ENCODE results near the gene GPR180. TPM values are rescaled to one million over a fixed set of nuclear protein-coding genes. Genes with fewer than 3 reads are reported as not detected.

The GPR180 gene
- total RNA-seq (2014; rRNA removed; shearing (Covaris generic); ENCODE audit: low replicate concordance) = 6.2 and 11.5 TPM in 2 replicates

- Histone ChIP-seq H3K9ac (ENCODE audit: low read length) (peak within 1 kb of the TSS; percentile 85), H3K27me3 (ENCODE audit: low read length) (no peaks in the 10 kb centered on the region), H3K79me2 (ENCODE audit: low read length) (peaks cover 33% of the 10 kb centered on the region), H3K4me1 (ENCODE audit: low read length) (peaks cover 20% of the 10 kb centered on the region), H4K20me1 (ENCODE audit: insufficient read depth, low read depth, low read length) (no peaks in the 10 kb centered on the region), H3K9me3 (ENCODE audit: low read length) (no peaks in the 10 kb centered on the region), H3K9me2 (replicated peaks; ENCODE audit: insufficient read depth, low read length) (no peaks in the 10 kb centered on the region), H3K36me3 (ENCODE audit: insufficient read depth, low read length) (peaks cover 9% of the 10 kb centered on the region; the same call in 1 of the 2 replicates), H3K4me2 (ENCODE audit: low read depth, low read length, poor library complexity, severe bottlenecking) (peak within 1 kb of the TSS; percentile 79), H3K27ac (ENCODE audit: low read length) (peak within 1 kb of the TSS; percentile 52), H2AFZ (ENCODE audit: low read length) (peak within 1 kb of the TSS; percentile 75; the same call in 1 of the 2 replicates), H3K4me3 (ENCODE audit: low read length) (peak within 1 kb of the TSS; percentile 91)
- peak; percentile 99 for DNase-seq
Measured at GRCh38 chr13:94601446-94602431, at the start of gene GPR180. Gene GPR180, plus strand, starts transcription at chr13:94601857. Its CDS starts 71 bp downstream, at chr13:94601928.

- Histone ChIP-seq H2AFZ (ENCODE audit: low read length) (no peak overlapping the region), H3K4me1 (ENCODE audit: low read length) (peaks cover 20% of the 10 kb centered on the region), H3K9ac (ENCODE audit: low read length) (0 out of 2 replicates have a peak overlapping the region, but pooled peaks have one; percentile 20), H3K9me3 (ENCODE audit: low read length) (no peaks in the 10 kb centered on the region), H3K27ac (ENCODE audit: low read length) (no peak overlapping the region), H3K9me2 (replicated peaks; ENCODE audit: insufficient read depth, low read length) (no peaks in the 10 kb centered on the region), H3K27me3 (ENCODE audit: low read length) (no peaks in the 10 kb centered on the region), H4K20me1 (ENCODE audit: insufficient read depth, low read depth, low read length) (no peaks in the 10 kb centered on the region), H3K4me3 (ENCODE audit: low read length) (no peak overlapping the region), H3K36me3 (ENCODE audit: insufficient read depth, low read length) (no peaks in the 10 kb centered on the region), H3K79me2 (ENCODE audit: low read length) (no peaks in the 10 kb centered on the region), H3K4me2 (ENCODE audit: low read depth, low read length, poor library complexity, severe bottlenecking) (no peak overlapping the region)
- DNase-seq = no peak
Measured at GRCh38 chr13:94552095-94552494, 49.6 kb upstream of the GPR180 start.

- no peaks in the 10 kb centered on the region for H3K36me3 ChIP-seq (ENCODE audit: insufficient read depth, low read length)
- no peak overlapping the region for H3K4me3 ChIP-seq (ENCODE audit: low read length)
- no peak overlapping the region for H2AFZ ChIP-seq (ENCODE audit: low read length)
- no peak overlapping the region for H3K9ac ChIP-seq (ENCODE audit: low read length)
- H3K4me1 ChIP-seq (ENCODE audit: low read length) = peaks cover 12% of the 10 kb centered on the region
- no peak overlapping the region for H3K4me2 ChIP-seq (ENCODE audit: low read depth, low read length, poor library complexity, severe bottlenecking)
- H3K9me3 ChIP-seq (ENCODE audit: low read length) = no peaks in the 10 kb centered on the region
- H3K9me2 ChIP-seq (replicated peaks; ENCODE audit: insufficient read depth, low read length) = no peaks in the 10 kb centered on the region
- H3K79me2 ChIP-seq (ENCODE audit: low read length) = no peaks in the 10 kb centered on the region
- H4K20me1 ChIP-seq (ENCODE audit: insufficient read depth, low read depth, low read length) = no peaks in the 10 kb centered on the region
- no peaks in the 10 kb centered on the region for H3K27me3 ChIP-seq (ENCODE audit: low read length)
- H3K27ac ChIP-seq (ENCODE audit: low read length) = no peak overlapping the region
- no peak for DNase-seq
Measured at GRCh38 chr13:94553766-94554165, 47.9 kb upstream of the GPR180 start.

- no peak for DNase-seq
- Histone ChIP-seq H3K4me1 (ENCODE audit: low read length) (peaks cover 4% of the 10 kb centered on the region; the same call in 1 of the 2 replicates), H3K27me3 (ENCODE audit: low read length) (no peaks in the 10 kb centered on the region), H3K9me3 (ENCODE audit: low read length) (no peaks in the 10 kb centered on the region), H3K27ac (ENCODE audit: low read length) (no peak overlapping the region), H4K20me1 (ENCODE audit: insufficient read depth, low read depth, low read length) (no peaks in the 10 kb centered on the region), H3K9me2 (replicated peaks; ENCODE audit: insufficient read depth, low read length) (no peaks in the 10 kb centered on the region), H3K4me3 (ENCODE audit: low read length) (no peak overlapping the region), H2AFZ (ENCODE audit: low read length) (no peak overlapping the region), H3K9ac (ENCODE audit: low read length) (no peak overlapping the region), H3K36me3 (ENCODE audit: insufficient read depth, low read length) (no peaks in the 10 kb centered on the region), H3K4me2 (ENCODE audit: low read depth, low read length, poor library complexity, severe bottlenecking) (no peak overlapping the region), H3K79me2 (ENCODE audit: low read length) (no peaks in the 10 kb centered on the region)
Measured at GRCh38 chr13:94556041-94556440, 45.6 kb upstream of the GPR180 start.

- DNase-seq = no peak
- no peak overlapping the region for H3K4me3 ChIP-seq (ENCODE audit: low read length)
- no peaks in the 10 kb centered on the region for H3K27me3 ChIP-seq (ENCODE audit: low read length)
- H3K4me2 ChIP-seq (ENCODE audit: low read depth, low read length, poor library complexity, severe bottlenecking) = no peak overlapping the region
- no peak overlapping the region for H3K9ac ChIP-seq (ENCODE audit: low read length)
- no peak overlapping the region for H3K27ac ChIP-seq (ENCODE audit: low read length)
- H2AFZ ChIP-seq (ENCODE audit: low read length) = no peak overlapping the region
- H3K36me3 ChIP-seq (ENCODE audit: insufficient read depth, low read length) = no peaks in the 10 kb centered on the region
- H3K79me2 ChIP-seq (ENCODE audit: low read length) = no peaks in the 10 kb centered on the region
- H4K20me1 ChIP-seq (ENCODE audit: insufficient read depth, low read depth, low read length) = no peaks in the 10 kb centered on the region
- H3K4me1 ChIP-seq (ENCODE audit: low read length) = peaks cover 4% of the 10 kb centered on the region; the same call in 1 of the 2 replicates
- no peaks in the 10 kb centered on the region for H3K9me3 ChIP-seq (ENCODE audit: low read length)
- no peaks in the 10 kb centered on the region for H3K9me2 ChIP-seq (replicated peaks; ENCODE audit: insufficient read depth, low read length)
Measured at GRCh38 chr13:94556621-94557020, 45.0 kb upstream of the GPR180 start.

GRCh38 chr13:94557684-94558235 lies 43.9 kb upstream of the GPR180 start:
- Histone ChIP-seq H3K36me3 (ENCODE audit: insufficient read depth, low read length) (no peaks in the 10 kb centered on the region), H3K9me2 (replicated peaks; ENCODE audit: insufficient read depth, low read length) (no peaks in the 10 kb centered on the region), H3K9me3 (ENCODE audit: low read length) (no peaks in the 10 kb centered on the region), H3K4me2 (ENCODE audit: low read depth, low read length, poor library complexity, severe bottlenecking) (no peak overlapping the region), H3K4me1 (ENCODE audit: low read length) (no peaks in the 10 kb centered on the region), H3K79me2 (ENCODE audit: low read length) (no peaks in the 10 kb centered on the region), H3K4me3 (ENCODE audit: low read length) (no peak overlapping the region), H2AFZ (ENCODE audit: low read length) (no peak overlapping the region), H3K27me3 (ENCODE audit: low read length) (no peaks in the 10 kb centered on the region), H3K9ac (ENCODE audit: low read length) (no peak overlapping the region), H4K20me1 (ENCODE audit: insufficient read depth, low read depth, low read length) (no peaks in the 10 kb centered on the region), H3K27ac (ENCODE audit: low read length) (no peak overlapping the region)
- DNase-seq = no peak

GRCh38 chr13:94558716-94559115 lies 42.9 kb upstream of the GPR180 start:
- Histone ChIP-seq H3K79me2 (ENCODE audit: low read length) (no peaks in the 10 kb centered on the region), H3K4me2 (ENCODE audit: low read depth, low read length, poor library complexity, severe bottlenecking) (no peak overlapping the region), H3K36me3 (ENCODE audit: insufficient read depth, low read length) (no peaks in the 10 kb centered on the region), H3K9me3 (ENCODE audit: low read length) (no peaks in the 10 kb centered on the region), H3K9me2 (replicated peaks; ENCODE audit: insufficient read depth, low read length) (no peaks in the 10 kb centered on the region), H3K27ac (ENCODE audit: low read length) (no peak overlapping the region), H3K27me3 (ENCODE audit: low read length) (no peaks in the 10 kb centered on the region), H3K4me3 (ENCODE audit: low read length) (no peak overlapping the region), H2AFZ (ENCODE audit: low read length) (no peak overlapping the region), H4K20me1 (ENCODE audit: insufficient read depth, low read depth, low read length) (no peaks in the 10 kb centered on the region), H3K4me1 (ENCODE audit: low read length) (no peaks in the 10 kb centered on the region), H3K9ac (ENCODE audit: low read length) (no peak overlapping the region)
- no peak for DNase-seq

GRCh38 chr13:94559222-94559795 lies 42.3 kb upstream of the GPR180 start:
- Histone ChIP-seq H3K4me3 (ENCODE audit: low read length) (no peak overlapping the region), H3K36me3 (ENCODE audit: insufficient read depth, low read length) (no peaks in the 10 kb centered on the region), H3K27me3 (ENCODE audit: low read length) (no peaks in the 10 kb centered on the region), H4K20me1 (ENCODE audit: insufficient read depth, low read depth, low read length) (no peaks in the 10 kb centered on the region), H2AFZ (ENCODE audit: low read length) (no peak overlapping the region), H3K9me2 (replicated peaks; ENCODE audit: insufficient read depth, low read length) (no peaks in the 10 kb centered on the region), H3K9me3 (ENCODE audit: low read length) (no peaks in the 10 kb centered on the region), H3K79me2 (ENCODE audit: low read length) (no peaks in the 10 kb centered on the region), H3K27ac (ENCODE audit: low read length) (no peak overlapping the region), H3K4me1 (ENCODE audit: low read length) (no peaks in the 10 kb centered on the region), H3K4me2 (ENCODE audit: low read depth, low read length, poor library complexity, severe bottlenecking) (no peak overlapping the region), H3K9ac (ENCODE audit: low read length) (no peak overlapping the region)
- DNase-seq = no peak
